GM12878 (cell line): ENCODE data around the gene CCDC178. TPM values are rescaled to one million over a fixed set of nuclear protein-coding genes. Genes with fewer than 3 reads are reported as not detected.

Experiments used
- ATAC-seq: fragments of 200-7000 bp; cut with Tn5 transposase; 3 replicates; pipeline ENCODE4 v1.9.1; 2020; ENCODE audit warnings: mild to moderate bottlenecking, moderate library complexity
- BruUV-seq: library from RNA; stranded (reverse); fragments of 400-500 nt; replicated peaks from 2 replicates; lab custom pipeline; 2021; lab: Mats Ljungman, UMichigan
- CTCF ChIA-PET: fragments of 300-600 bp; sonication (Branson Sonifier 250); formaldehyde crosslinking; extraction: SDS; loops from one replicate; lab custom pipeline; 2021; ENCODE audit warnings: inconsistent platforms; lab: Yijun Ruan, JAX
- POLR2A ChIA-PET: fragments of 350-600 bp; formaldehyde crosslinking; extraction: SDS; loops from one replicate; lab custom pipeline; 2021; ENCODE audit warnings: inconsistent platforms; lab: Charles Lee
- RAD21 ChIA-PET: fragments of 300-600 bp; sonication (Branson Sonifier 250); formaldehyde crosslinking; loops from one replicate; lab custom pipeline; 2023; ENCODE audit warnings: antibody characterized with exemption; ENCODE audit not compliant: unreplicated experiment; lab: Charles Lee
- SMC1A ChIA-PET: fragments of 300-600 bp; sonication (Branson Sonifier 250); formaldehyde crosslinking; loops from one replicate; lab custom pipeline; 2023; ENCODE audit not compliant: unreplicated experiment, uncharacterized antibody; lab: Charles Lee
- DNase-seq: peaks from one replicate; pipeline ENCODE4 v3.0.0-alpha.2; 2011; ENCODE audit warnings: low read depth, low spot score
- FAIRE-seq: peaks from 3 replicates; lab custom pipeline; 2011; peaks lifted over from hg19 to GRCh38; lab: Jason Lieb, UNC
- H2AFZ ChIP-seq: 2 replicates; pipeline ENCODE4 v1.6.0; 2011; ENCODE audit warnings: low read depth, low read length, control low read depth; ENCODE audit not compliant: control insufficient read depth
- H3K27ac ChIP-seq: 2 replicates; pipeline ENCODE4 v1.5.1; 2011; ENCODE audit warnings: control low read depth; ENCODE audit not compliant: control insufficient read depth, insufficient read depth
- H3K27me3 ChIP-seq, 2 experiments: replicated peaks in 1 of 2; 2 replicates each; pipeline versions ENCODE4 v1.6.0 to v1.6.1; 2011; ENCODE audit warnings: low read length in 1 of 2; ENCODE audit not compliant: control insufficient read depth in 2 of 2, insufficient read depth in 2 of 2
- H3K36me3 ChIP-seq, 2 experiments: 2 replicates each; pipeline ENCODE4 v1.5.1; 2011; ENCODE audit warnings: low read length in 1 of 2; ENCODE audit not compliant: control insufficient read depth in 2 of 2, insufficient read depth in 2 of 2
- H3K4me1 ChIP-seq: 2 replicates; pipeline ENCODE4 v1.6.1; 2011; ENCODE audit warnings: mild to moderate bottlenecking, low read length, moderate library complexity, mixed read lengths; ENCODE audit not compliant: control insufficient read depth, insufficient read depth
- H3K4me2 ChIP-seq: 2 replicates; pipeline ENCODE4 v1.6.0; 2011; ENCODE audit warnings: control low read depth; ENCODE audit not compliant: control insufficient read depth, insufficient read depth
- H3K4me3 ChIP-seq: fragments of 200-600 bp; sonication (generic); 2 replicates; pipeline ENCODE4 v1.5.1; 2016
- H3K79me2 ChIP-seq: 2 replicates; pipeline ENCODE4 v1.6.0; 2011; ENCODE audit warnings: low read length; ENCODE audit not compliant: control insufficient read depth, insufficient read depth
- H3K9ac ChIP-seq: 2 replicates; pipeline ENCODE4 v1.8.0; 2011; ENCODE audit warnings: low read length, control low read depth, mixed read lengths; ENCODE audit not compliant: control insufficient read depth, insufficient read depth
- H3K9me3 ChIP-seq: replicated peaks from 3 replicates; pipeline ENCODE4 v1.5.1; 2011; ENCODE audit warnings: mild to moderate bottlenecking, low read length; ENCODE audit not compliant: control insufficient read depth, insufficient read depth
- H4K20me1 ChIP-seq: 2 replicates; pipeline ENCODE4 v1.6.0; 2011; ENCODE audit not compliant: control insufficient read depth, insufficient read depth
- ATF7 ChIP-seq: fragments of 450-650 bp; IDR thresholded peaks from 2 replicates; pipeline ENCODE4 v1.6.1; 2016; ENCODE audit warnings: low read depth, mild to moderate bottlenecking
- CBX3 ChIP-seq: fragments of 200-600 bp; sonication (generic); IDR thresholded peaks from 2 replicates; pipeline ENCODE4 v1.6.1; 2016; ENCODE audit warnings: low read depth, borderline replicate concordance
- CREM ChIP-seq: IDR thresholded peaks from 2 replicates; pipeline ENCODE4 v1.6.1; 2014; ENCODE audit warnings: antibody characterized with exemption, low read depth
- HDGF ChIP-seq: fragments of 450-650 bp; IDR thresholded peaks from 2 replicates; pipeline ENCODE4 v1.6.1; 2016; ENCODE audit warnings: antibody characterized with exemption
- SPI1 ChIP-seq: IDR thresholded peaks from 2 replicates; pipeline ENCODE4 v1.6.1; 2011; ENCODE audit warnings: low read depth, mild to moderate bottlenecking, low read length, moderate library complexity, borderline replicate concordance; ENCODE audit not compliant: insufficient read depth
- ZBTB40 ChIP-seq: fragments of 450-650 bp; IDR thresholded peaks from 2 replicates; pipeline ENCODE4 v1.6.1; 2016; ENCODE audit warnings: mild to moderate bottlenecking, moderate library complexity, borderline replicate concordance
- WGBS: methylation state at CpG from one replicate; pipeline ENCODE4 v1.1.6; 2016; ENCODE audit warnings: low lambda C conversion rate; ENCODE audit not compliant: insufficient replicate concordance, insufficient coverage; ENCODE audit errors: missing lambda C conversion rate; 5-methylcytosine and 5-hydroxymethylcytosine counted together
- in situ Hi-C: fragments of 300-500 bp; cut with MboI; formaldehyde crosslinking; loops from 9 replicates; pipeline ENCODE4 v1.14.3; 2018; ENCODE audit warnings: mixed read lengths
- intact Hi-C: fragments of 100-400 bp; cut with micrococcal nuclease; formaldehyde crosslinking; loops from one replicate; pipeline ENCODE4 v1.14.2; 2022; ENCODE audit not compliant: unreplicated experiment
- polyA plus RNA-seq, 11 experiments: library from polyadenylated mRNA; depleted of rRNA in 4 of 11; unstranded in 6 of 11; stranded (reverse) in 5 of 11; fragments of >200 nt; fragmentation: Nextera tagmentation in 4 of 11; fragmentation: Illumina TruSeq in 1 of 11; extraction: Ambion mirVana in 4 of 11; extraction: Trizol in 1 of 11; gene quantifications; 1 replicate in 1 of 11; 2 replicates in 10 of 11; pipeline versions ENCODE4 v1.2.1 to v1.2.3, GENCODE V29; 2011 to 2016; ENCODE audit warnings: inconsistent platforms in 2 of 11, missing spikeins in 2 of 11, low read depth in 1 of 11
- total RNA-seq, 4 experiments: library from RNA; depleted of rRNA in 3 of 4; stranded (reverse); fragments of >200 nt in 3 of 4; fragmentation: Illumina TruSeq in 1 of 4; extraction: Trizol in 1 of 4; gene quantifications; 2 replicates each; pipeline versions ENCODE4 v1.2.1 to v1.2.3, GENCODE V29; 2013 to 2021
- TF ChIP-seq, protein P1 (sequence below): fragments of 450-650 bp; conservative IDR thresholded peaks from 2 replicates; pipeline ENCODE4 v1.6.1; 2017; ENCODE audit warnings: mild to moderate bottlenecking, moderate library complexity
- TF ChIP-seq, protein P2 (sequence below): IDR thresholded peaks from 2 replicates; pipeline ENCODE4 v1.6.1; 2011; ENCODE audit warnings: mild to moderate bottlenecking, low read depth, low read length, moderate library complexity; ENCODE audit not compliant: insufficient replicate concordance

CCDC178 gene
- total and polyA plus RNA-seq, 10 of the 15 experiments (the other 5 are each of a cell fraction or from before 2014, with no cell fraction given), result 0.04 TPM; not detected in 9

- intact Hi-C loops, result no loop called here
- no peak for ATAC-seq
- ChIA-PET RAD21 (no interaction called here), CTCF (no interaction called here)
- 39% methylated on average over 10 of the region's 10 CpGs for WGBS
- H3K27ac ChIP-seq, result no peak overlapping the region
- H4K20me1 ChIP-seq, result no peaks in the 10 kb centered on the region
- no peaks in the 10 kb centered on the region for H3K79me2 ChIP-seq
- no TSS peak for BruUV-seq
- no peak for FAIRE-seq
- TF ChIP-seq, protein P1, sequence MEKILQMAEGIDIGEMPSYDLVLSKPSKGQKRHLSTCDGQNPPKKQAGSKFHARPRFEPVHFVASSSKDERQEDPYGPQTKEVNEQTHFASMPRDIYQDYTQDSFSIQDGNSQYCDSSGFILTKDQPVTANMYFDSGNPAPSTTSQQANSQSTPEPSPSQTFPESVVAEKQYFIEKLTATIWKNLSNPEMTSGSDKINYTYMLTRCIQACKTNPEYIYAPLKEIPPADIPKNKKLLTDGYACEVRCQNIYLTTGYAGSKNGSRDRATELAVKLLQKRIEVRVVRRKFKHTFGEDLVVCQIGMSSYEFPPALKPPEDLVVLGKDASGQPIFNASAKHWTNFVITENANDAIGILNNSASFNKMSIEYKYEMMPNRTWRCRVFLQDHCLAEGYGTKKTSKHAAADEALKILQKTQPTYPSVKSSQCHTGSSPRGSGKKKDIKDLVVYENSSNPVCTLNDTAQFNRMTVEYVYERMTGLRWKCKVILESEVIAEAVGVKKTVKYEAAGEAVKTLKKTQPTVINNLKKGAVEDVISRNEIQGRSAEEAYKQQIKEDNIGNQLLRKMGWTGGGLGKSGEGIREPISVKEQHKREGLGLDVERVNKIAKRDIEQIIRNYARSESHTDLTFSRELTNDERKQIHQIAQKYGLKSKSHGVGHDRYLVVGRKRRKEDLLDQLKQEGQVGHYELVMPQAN, result no peak
- TF ChIP-seq CBX3 (no peak), SPI1 (peak; percentile 44; the same call in 1 of the 2 replicates)
- TF ChIP-seq, all 136 proteins: peak for 1
- Histone ChIP-seq H3K4me1 (no peaks in the 10 kb centered on the region), H3K27me3 (no peaks in the 10 kb centered on the region), H3K9ac (no peak overlapping the region), H3K9me3 (no peaks in the 10 kb centered on the region), H3K36me3 (no peaks in the 10 kb centered on the region), H2AFZ (no peak overlapping the region; the same call in 1 of the 2 replicates), H3K4me2 (no peak overlapping the region), H3K4me3 (no peak overlapping the region)
- in situ Hi-C loops, result no loop called here
- SMC1A ChIA-PET, result no interaction called here
- no peak for DNase-seq
- POLR2A ChIA-PET, result no interaction called here
Observed at GRCh38 chr18:32906506-32907310, 533.8 kb downstream of the CCDC178 start.

DNA sequence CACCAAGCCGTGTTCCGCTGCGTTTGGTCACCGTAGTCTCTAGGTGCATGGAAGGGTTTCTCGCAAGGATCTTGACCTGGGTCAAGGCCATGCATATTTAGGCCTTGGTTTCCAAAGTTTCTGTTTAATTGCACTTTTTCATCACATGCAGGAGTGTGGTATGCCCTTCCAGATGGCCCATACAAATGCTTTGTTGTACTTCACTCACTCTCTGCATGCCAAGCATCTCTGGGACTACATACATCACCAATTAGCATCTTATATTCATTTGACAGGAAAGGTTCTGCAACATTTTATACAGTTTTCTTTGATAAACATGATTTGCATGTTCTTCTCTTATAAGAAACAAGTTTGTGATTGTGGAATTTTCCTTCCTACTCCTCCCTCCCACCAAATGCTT is 534.9 kb downstream of the CCDC178 start:
- Histone ChIP-seq H2AFZ (no peak overlapping the region), H3K4me1 (no peaks in the 10 kb centered on the region), H3K27ac (no peak overlapping the region), H3K9ac (no peak overlapping the region), H4K20me1 (no peaks in the 10 kb centered on the region), H3K36me3 (no peaks in the 10 kb centered on the region), H3K4me2 (no peak overlapping the region), H3K4me3 (no peak overlapping the region), H3K27me3 (no peaks in the 10 kb centered on the region), H3K9me3 (no peaks in the 10 kb centered on the region), H3K79me2 (no peaks in the 10 kb centered on the region)
- in situ Hi-C loops (no loop called here), intact Hi-C loops (no loop called here)
- DNase-seq, result no peak
- SMC1A ChIA-PET, result no interaction called here
- CTCF ChIA-PET, result no interaction called here
- BruUV-seq, result no TSS peak
- TF ChIP-seq ATF7, result no peak
- TF ChIP-seq HDGF, result no peak
- no peak for TF ChIP-seq ZBTB40
- TF ChIP-seq, protein P2, sequence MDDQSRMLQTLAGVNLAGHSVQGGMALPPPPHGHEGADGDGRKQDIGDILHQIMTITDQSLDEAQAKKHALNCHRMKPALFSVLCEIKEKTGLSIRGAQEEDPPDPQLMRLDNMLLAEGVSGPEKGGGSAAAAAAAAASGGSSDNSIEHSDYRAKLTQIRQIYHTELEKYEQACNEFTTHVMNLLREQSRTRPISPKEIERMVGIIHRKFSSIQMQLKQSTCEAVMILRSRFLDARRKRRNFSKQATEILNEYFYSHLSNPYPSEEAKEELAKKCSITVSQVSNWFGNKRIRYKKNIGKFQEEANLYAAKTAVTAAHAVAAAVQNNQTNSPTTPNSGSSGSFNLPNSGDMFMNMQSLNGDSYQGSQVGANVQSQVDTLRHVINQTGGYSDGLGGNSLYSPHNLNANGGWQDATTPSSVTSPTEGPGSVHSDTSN, result no peak
- TF ChIP-seq CREM, result no peak
- no peak for FAIRE-seq
- POLR2A ChIA-PET, result no interaction called here
- no peak for ATAC-seq
- WGBS, result 67% methylated on average over 5 of the region's 5 CpGs
- RAD21 ChIA-PET, result no interaction called here
